SK-N-SH treated with all-trans-retinoic acid at 6 μM for 48 hours (cell line): ENCODE data around the gene COL28A1.

ENCODE experiments used
- ATAC-seq: fragments of 200-7000 bp; cut with Tn5 transposase; 3 replicates; pipeline ENCODE4 v1.9.1; 2020; ENCODE audit warnings: mild to moderate bottlenecking, moderate library complexity
- ARNTL ChIP-seq: fragments of 450-650 bp; formaldehyde crosslinking; IDR thresholded peaks from 2 replicates; pipeline ENCODE4 v1.5.0; 2020; ENCODE audit warnings: low read depth, mild to moderate bottlenecking, moderate library complexity, borderline replicate concordance
- BACH2 ChIP-seq: fragments of 250-450 bp; sonication (Bioruptor Pico); IDR thresholded peaks from 2 replicates; pipeline ENCODE4 v1.9.0; 2021; ENCODE audit warnings: mild to moderate bottlenecking, borderline replicate concordance
- CSDC2 ChIP-seq: fragments of 250-450 bp; sonication (Bioruptor Pico); IDR thresholded peaks from 2 replicates; pipeline ENCODE4 v1.5.0; 2020; ENCODE audit warnings: mild to moderate bottlenecking, moderate library complexity
- ESRRG ChIP-seq: fragments of 250-450 bp; sonication (Bioruptor Pico); IDR thresholded peaks from 2 replicates; pipeline ENCODE4 v1.6.1; 2021; ENCODE audit warnings: mild to moderate bottlenecking
- GLIS3 ChIP-seq: fragments of 250-450 bp; sonication (Bioruptor Pico); IDR thresholded peaks from 2 replicates; pipeline ENCODE4 v1.5.0; 2020; ENCODE audit warnings: mild to moderate bottlenecking, moderate library complexity
- OSR1 ChIP-seq: fragments of 250-450 bp; sonication (Bioruptor Pico); IDR thresholded peaks from 2 replicates; pipeline ENCODE4 v1.8.0; 2022; ENCODE audit warnings: moderate library complexity, mild to moderate bottlenecking, inconsistent platforms
- PPARA ChIP-seq: fragments of 250-450 bp; sonication (Bioruptor Pico); IDR thresholded peaks from 2 replicates; pipeline ENCODE4 v1.5.0; 2020; ENCODE audit warnings: mild to moderate bottlenecking, borderline replicate concordance
- RARB ChIP-seq: fragments of 250-450 bp; sonication (Bioruptor Pico); IDR thresholded peaks from 2 replicates; pipeline ENCODE4 v1.8.0; 2021; ENCODE audit warnings: mild to moderate bottlenecking, moderate library complexity
- SNAI2 ChIP-seq: fragments of 250-450 bp; sonication (Bioruptor Pico); IDR thresholded peaks from 2 replicates; pipeline ENCODE4 v1.5.0; 2020; ENCODE audit warnings: mild to moderate bottlenecking, moderate library complexity
- TCF4 ChIP-seq: fragments of 250-450 bp; sonication (Bioruptor Pico); IDR thresholded peaks from 2 replicates; pipeline ENCODE4 v1.8.0; 2021; ENCODE audit warnings: mild to moderate bottlenecking, moderate library complexity, borderline replicate concordance
- TOX ChIP-seq: fragments of 250-450 bp; sonication (Bioruptor Pico); IDR thresholded peaks from 2 replicates; pipeline ENCODE4 v1.8.0; 2021; ENCODE audit warnings: mild to moderate bottlenecking, moderate library complexity, borderline replicate concordance
- ZC3H10 ChIP-seq: fragments of 250-450 bp; sonication (Bioruptor Pico); IDR thresholded peaks from 2 replicates; pipeline ENCODE4 v1.5.1; 2021; ENCODE audit warnings: mild to moderate bottlenecking, moderate library complexity
- ZFP3 ChIP-seq: fragments of 250-450 bp; sonication (Bioruptor Pico); IDR thresholded peaks from 2 replicates; pipeline ENCODE4 v1.5.0; 2020; ENCODE audit warnings: mild to moderate bottlenecking, moderate library complexity
- ZFP30 ChIP-seq: fragments of 450-650 bp; formaldehyde crosslinking; IDR thresholded peaks from 2 replicates; pipeline ENCODE4 v1.5.0; 2022; ENCODE audit warnings: mild to moderate bottlenecking, moderate library complexity
- ZNF565 ChIP-seq: fragments of 450-650 bp; formaldehyde crosslinking; conservative IDR thresholded peaks from 2 replicates; pipeline ENCODE4 v1.5.0; 2020; ENCODE audit warnings: low read depth, mild to moderate bottlenecking, moderate library complexity
- ZNF70 ChIP-seq: fragments of 450-650 bp; formaldehyde crosslinking; IDR thresholded peaks from 2 replicates; pipeline ENCODE4 v1.5.0; 2020; ENCODE audit warnings: mild to moderate bottlenecking, moderate library complexity
- ZNF8 ChIP-seq: fragments of 450-650 bp; formaldehyde crosslinking; IDR thresholded peaks from 2 replicates; pipeline ENCODE4 v1.5.0; 2020; ENCODE audit warnings: mild to moderate bottlenecking, moderate library complexity
- TF ChIP-seq, protein P1 (sequence below): fragments of 250-450 bp; sonication (Bioruptor Pico); IDR thresholded peaks from 2 replicates; pipeline ENCODE4 v1.8.0; 2020; ENCODE audit warnings: mild to moderate bottlenecking, moderate library complexity, borderline replicate concordance
- TF ChIP-seq, protein P2 (sequence below): fragments of 250-450 bp; sonication (Bioruptor Pico); IDR thresholded peaks from 2 replicates; pipeline ENCODE4 v1.5.1; 2021; ENCODE audit warnings: mild to moderate bottlenecking, moderate library complexity
- TF ChIP-seq, protein P3 (sequence below): fragments of 250-450 bp; sonication (Bioruptor Pico); IDR thresholded peaks from 2 replicates; pipeline ENCODE4 v1.5.0; 2020; ENCODE audit warnings: mild to moderate bottlenecking, moderate library complexity
- TF ChIP-seq, protein P4 (sequence below): fragments of 250-450 bp; sonication (Bioruptor Pico); IDR thresholded peaks from 2 replicates; pipeline ENCODE4 v1.5.1; 2020; ENCODE audit warnings: low read depth, mild to moderate bottlenecking, moderate library complexity
- TF ChIP-seq, protein P5 (sequence below): fragments of 250-450 bp; sonication (Bioruptor Pico); IDR thresholded peaks from 2 replicates; pipeline ENCODE4 v1.8.0; 2021; ENCODE audit warnings: low read depth, mild to moderate bottlenecking, moderate library complexity, borderline replicate concordance

Gene COL28A1

DNA sequence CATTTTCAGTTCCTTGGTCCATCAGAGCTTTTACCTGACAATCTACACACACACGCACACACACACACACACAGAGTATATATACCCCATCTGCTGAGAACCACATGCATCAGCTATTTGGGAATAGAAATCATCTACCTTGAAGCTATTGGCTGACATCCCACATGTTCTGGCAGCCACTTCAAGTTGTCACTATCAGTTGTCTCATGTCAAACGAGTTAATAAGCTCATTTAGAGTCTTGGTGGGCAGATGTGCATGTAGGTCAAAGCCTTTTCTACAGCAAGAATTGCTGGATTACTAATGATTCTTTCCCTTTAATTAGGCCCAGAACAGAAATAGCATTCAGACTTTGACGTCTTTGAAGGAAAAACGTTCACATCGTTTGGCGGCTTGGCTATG lies 36.8 kb downstream of the COL28A1 start:
- no peak for ATAC-seq
- no peak for TF ChIP-seq ZNF70
- TF ChIP-seq TOX (CRISPR knock-in tag) = no peak
- TF ChIP-seq ZC3H10 (CRISPR knock-in tag) = no peak
- no peak for TF ChIP-seq OSR1 (CRISPR knock-in tag)
- no peak for TF ChIP-seq ESRRG (CRISPR knock-in tag)
- TF ChIP-seq, protein P1, sequence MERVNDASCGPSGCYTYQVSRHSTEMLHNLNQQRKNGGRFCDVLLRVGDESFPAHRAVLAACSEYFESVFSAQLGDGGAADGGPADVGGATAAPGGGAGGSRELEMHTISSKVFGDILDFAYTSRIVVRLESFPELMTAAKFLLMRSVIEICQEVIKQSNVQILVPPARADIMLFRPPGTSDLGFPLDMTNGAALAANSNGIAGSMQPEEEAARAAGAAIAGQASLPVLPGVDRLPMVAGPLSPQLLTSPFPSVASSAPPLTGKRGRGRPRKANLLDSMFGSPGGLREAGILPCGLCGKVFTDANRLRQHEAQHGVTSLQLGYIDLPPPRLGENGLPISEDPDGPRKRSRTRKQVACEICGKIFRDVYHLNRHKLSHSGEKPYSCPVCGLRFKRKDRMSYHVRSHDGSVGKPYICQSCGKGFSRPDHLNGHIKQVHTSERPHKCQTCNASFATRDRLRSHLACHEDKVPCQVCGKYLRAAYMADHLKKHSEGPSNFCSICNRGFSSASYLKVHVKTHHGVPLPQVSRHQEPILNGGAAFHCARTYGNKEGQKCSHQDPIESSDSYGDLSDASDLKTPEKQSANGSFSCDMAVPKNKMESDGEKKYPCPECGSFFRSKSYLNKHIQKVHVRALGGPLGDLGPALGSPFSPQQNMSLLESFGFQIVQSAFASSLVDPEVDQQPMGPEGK (CRISPR knock-in tag) = no peak
- no peak for TF ChIP-seq ZNF8 (CRISPR knock-in tag)
- TF ChIP-seq BACH2 = no peak
- no peak for TF ChIP-seq PPARA (CRISPR knock-in tag)
- TF ChIP-seq CSDC2 = no peak
- TF ChIP-seq GLIS3 (CRISPR knock-in tag) = no peak
- TF ChIP-seq ZFP3 (CRISPR knock-in tag) = no peak
- TF ChIP-seq TCF4 (CRISPR knock-in tag) = no peak
- TF ChIP-seq SNAI2 (CRISPR knock-in tag) = no peak

DNA sequence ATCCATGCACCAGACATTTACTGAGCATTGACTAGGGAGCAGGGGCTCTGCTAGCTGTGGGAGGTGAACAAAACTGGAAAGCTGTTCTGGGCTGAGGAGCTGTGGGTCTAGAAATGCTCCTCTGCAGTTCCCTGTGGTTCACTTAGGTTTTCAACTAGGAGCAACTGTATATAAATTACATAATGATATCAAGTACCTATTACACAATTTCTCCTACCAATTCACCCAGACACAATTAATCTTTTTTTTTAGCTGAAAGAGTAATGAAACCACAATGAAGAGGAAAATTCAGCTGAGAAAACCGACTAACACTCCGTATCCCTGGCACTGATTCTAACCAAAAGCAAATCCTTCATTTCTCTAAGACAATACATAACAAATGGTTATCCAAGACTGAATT lies 39.4 kb downstream of the COL28A1 start:
- ATAC-seq = no peak
- TF ChIP-seq ZFP3 (CRISPR knock-in tag) = no peak
- TF ChIP-seq PPARA (CRISPR knock-in tag) = no peak
- no peak for TF ChIP-seq OSR1 (CRISPR knock-in tag)
- TF ChIP-seq GLIS3 (CRISPR knock-in tag) = no peak
- no peak for TF ChIP-seq TOX (CRISPR knock-in tag)
- no peak for TF ChIP-seq ZNF565
- TF ChIP-seq, protein P2, sequence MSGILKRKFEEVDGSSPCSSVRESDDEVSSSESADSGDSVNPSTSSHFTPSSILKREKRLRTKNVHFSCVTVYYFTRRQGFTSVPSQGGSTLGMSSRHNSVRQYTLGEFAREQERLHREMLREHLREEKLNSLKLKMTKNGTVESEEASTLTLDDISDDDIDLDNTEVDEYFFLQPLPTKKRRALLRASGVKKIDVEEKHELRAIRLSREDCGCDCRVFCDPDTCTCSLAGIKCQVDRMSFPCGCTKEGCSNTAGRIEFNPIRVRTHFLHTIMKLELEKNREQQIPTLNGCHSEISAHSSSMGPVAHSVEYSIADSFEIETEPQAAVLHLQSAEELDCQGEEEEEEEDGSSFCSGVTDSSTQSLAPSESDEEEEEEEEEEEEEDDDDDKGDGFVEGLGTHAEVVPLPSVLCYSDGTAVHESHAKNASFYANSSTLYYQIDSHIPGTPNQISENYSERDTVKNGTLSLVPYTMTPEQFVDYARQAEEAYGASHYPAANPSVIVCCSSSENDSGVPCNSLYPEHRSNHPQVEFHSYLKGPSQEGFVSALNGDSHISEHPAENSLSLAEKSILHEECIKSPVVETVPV = no peak
- TF ChIP-seq, protein P1 (CRISPR knock-in tag) = no peak
- no peak for TF ChIP-seq ESRRG (CRISPR knock-in tag)

DNA sequence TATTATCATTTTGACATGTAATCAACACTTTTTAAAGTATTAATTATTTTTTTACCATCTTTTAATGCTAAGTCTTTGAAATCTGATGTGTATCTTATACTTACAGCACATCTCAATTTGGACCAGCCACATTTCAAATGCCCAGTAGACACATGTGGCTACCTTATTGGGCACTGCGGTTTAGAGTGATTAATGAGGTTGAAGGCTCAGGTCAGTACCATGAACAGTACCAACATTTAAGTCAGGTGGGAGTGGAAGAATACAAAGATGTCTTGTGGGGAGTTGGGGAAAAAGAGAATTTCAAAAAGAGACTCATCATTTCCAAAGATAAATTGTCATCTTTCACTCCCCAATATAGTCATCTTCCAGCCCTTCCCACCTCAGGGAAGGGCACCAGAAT lies 40.5 kb downstream of the COL28A1 start:
- no peak for ATAC-seq
- TF ChIP-seq CSDC2 (no peak), ZNF70 (no peak), GLIS3 (CRISPR knock-in tag) (no peak)

DNA sequence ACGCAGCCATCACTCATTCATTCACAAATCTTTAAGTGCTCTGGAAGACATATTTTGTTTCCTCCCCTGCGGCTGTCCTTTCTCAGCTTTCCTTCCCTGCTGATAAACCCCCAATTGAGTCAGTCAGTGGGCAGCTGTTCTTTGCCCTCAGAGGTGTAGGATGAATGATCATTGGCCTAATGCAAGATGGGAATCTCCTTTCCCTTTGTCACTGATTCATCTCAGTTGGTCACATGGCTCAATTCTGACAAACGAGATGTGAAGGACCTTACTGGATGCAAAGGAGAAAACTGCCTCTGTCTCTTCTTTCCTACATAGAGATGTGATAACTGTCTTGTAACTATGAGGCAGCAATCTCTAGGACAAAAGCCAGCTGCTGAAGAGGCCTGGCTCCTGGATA lies 44.6 kb downstream of the COL28A1 start:
- TF ChIP-seq, protein P3, sequence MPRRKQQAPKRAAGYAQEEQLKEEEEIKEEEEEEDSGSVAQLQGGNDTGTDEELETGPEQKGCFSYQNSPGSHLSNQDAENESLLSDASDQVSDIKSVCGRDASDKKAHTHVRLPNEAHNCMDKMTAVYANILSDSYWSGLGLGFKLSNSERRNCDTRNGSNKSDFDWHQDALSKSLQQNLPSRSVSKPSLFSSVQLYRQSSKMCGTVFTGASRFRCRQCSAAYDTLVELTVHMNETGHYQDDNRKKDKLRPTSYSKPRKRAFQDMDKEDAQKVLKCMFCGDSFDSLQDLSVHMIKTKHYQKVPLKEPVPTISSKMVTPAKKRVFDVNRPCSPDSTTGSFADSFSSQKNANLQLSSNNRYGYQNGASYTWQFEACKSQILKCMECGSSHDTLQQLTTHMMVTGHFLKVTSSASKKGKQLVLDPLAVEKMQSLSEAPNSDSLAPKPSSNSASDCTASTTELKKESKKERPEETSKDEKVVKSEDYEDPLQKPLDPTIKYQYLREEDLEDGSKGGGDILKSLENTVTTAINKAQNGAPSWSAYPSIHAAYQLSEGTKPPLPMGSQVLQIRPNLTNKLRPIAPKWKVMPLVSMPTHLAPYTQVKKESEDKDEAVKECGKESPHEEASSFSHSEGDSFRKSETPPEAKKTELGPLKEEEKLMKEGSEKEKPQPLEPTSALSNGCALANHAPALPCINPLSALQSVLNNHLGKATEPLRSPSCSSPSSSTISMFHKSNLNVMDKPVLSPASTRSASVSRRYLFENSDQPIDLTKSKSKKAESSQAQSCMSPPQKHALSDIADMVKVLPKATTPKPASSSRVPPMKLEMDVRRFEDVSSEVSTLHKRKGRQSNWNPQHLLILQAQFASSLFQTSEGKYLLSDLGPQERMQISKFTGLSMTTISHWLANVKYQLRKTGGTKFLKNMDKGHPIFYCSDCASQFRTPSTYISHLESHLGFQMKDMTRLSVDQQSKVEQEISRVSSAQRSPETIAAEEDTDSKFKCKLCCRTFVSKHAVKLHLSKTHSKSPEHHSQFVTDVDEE (CRISPR knock-in tag) = no peak
- TF ChIP-seq TOX (CRISPR knock-in tag) = no peak
- TF ChIP-seq TCF4 (CRISPR knock-in tag) = no peak
- no peak for TF ChIP-seq ZC3H10 (CRISPR knock-in tag)
- TF ChIP-seq SNAI2 (CRISPR knock-in tag) = no peak
- no peak for TF ChIP-seq GLIS3 (CRISPR knock-in tag)
- TF ChIP-seq, protein P1 (CRISPR knock-in tag) = no peak
- TF ChIP-seq OSR1 (CRISPR knock-in tag) = no peak
- TF ChIP-seq, protein P4, sequence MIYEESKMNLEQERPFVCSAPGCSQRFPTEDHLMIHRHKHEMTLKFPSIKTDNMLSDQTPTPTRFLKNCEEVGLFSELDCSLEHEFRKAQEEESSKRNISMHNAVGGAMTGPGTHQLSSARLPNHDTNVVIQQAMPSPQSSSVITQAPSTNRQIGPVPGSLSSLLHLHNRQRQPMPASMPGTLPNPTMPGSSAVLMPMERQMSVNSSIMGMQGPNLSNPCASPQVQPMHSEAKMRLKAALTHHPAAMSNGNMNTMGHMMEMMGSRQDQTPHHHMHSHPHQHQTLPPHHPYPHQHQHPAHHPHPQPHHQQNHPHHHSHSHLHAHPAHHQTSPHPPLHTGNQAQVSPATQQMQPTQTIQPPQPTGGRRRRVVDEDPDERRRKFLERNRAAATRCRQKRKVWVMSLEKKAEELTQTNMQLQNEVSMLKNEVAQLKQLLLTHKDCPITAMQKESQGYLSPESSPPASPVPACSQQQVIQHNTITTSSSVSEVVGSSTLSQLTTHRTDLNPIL (CRISPR knock-in tag) = no peak
- TF ChIP-seq, protein P5, sequence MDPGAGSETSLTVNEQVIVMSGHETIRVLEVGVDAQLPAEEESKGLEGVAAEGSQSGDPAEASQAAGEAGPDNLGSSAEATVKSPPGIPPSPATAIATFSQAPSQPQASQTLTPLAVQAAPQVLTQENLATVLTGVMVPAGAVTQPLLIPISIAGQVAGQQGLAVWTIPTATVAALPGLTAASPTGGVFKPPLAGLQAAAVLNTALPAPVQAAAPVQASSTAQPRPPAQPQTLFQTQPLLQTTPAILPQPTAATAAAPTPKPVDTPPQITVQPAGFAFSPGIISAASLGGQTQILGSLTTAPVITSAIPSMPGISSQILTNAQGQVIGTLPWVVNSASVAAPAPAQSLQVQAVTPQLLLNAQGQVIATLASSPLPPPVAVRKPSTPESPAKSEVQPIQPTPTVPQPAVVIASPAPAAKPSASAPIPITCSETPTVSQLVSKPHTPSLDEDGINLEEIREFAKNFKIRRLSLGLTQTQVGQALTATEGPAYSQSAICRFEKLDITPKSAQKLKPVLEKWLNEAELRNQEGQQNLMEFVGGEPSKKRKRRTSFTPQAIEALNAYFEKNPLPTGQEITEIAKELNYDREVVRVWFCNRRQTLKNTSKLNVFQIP (CRISPR knock-in tag) = no peak
- TF ChIP-seq RARB (CRISPR knock-in tag) = no peak
- no peak for TF ChIP-seq ZFP3 (CRISPR knock-in tag)
- no peak for TF ChIP-seq ZNF70
- no peak for TF ChIP-seq ZNF565
- no peak for TF ChIP-seq CSDC2
- no peak for TF ChIP-seq ESRRG (CRISPR knock-in tag)
- no peak for TF ChIP-seq PPARA (CRISPR knock-in tag)
- TF ChIP-seq ARNTL (CRISPR knock-in tag) = no peak
- TF ChIP-seq ZFP30 (CRISPR knock-in tag) = no peak
- TF ChIP-seq BACH2 = no peak
- peak; percentile 10; the same call in 2 of the 3 replicates for ATAC-seq
